IPS-18c (cell line): ENCODE data around the gene DMPK.
"Not testable (repeated sequence)": the region's sequence is repeated elsewhere in the genome, so short reads cannot be mapped to it uniquely, and the experiment has no call there.

ENCODE experiments used
- H3K4me3 ChIP-seq: 2 replicates; pipeline ENCODE4 v1.7.0; 2013; ENCODE audit warnings: low read depth, mild to moderate bottlenecking, low read length, moderate library complexity; ENCODE audit not compliant: insufficient read depth
- H3K9me3 ChIP-seq: one replicate; pipeline ENCODE4 v1.6.1; 2013; ENCODE audit warnings: mild to moderate bottlenecking, low read length, moderate library complexity; ENCODE audit not compliant: control insufficient read depth, insufficient read depth

DMPK gene

GRCh38 chr19:45817010-45817724, 34.9 kb upstream of the DMPK start:
- Histone ChIP-seq H3K9me3 (no peaks in the 10 kb centered on the region), H3K4me3 (peak overlapping the region; percentile 77)

- no peaks in the 10 kb centered on the region for H3K9me3 ChIP-seq
- peak overlapping the region; percentile 77 for H3K4me3 ChIP-seq
Measured at GRCh38 chr19:45816236-45817009, 34.1 kb upstream of the DMPK start.

- Histone ChIP-seq H3K4me3 (peak overlapping the region; percentile 77), H3K9me3 (no peaks in the 10 kb centered on the region)
Measured at GRCh38 chr19:45815481-45816216, 33.4 kb upstream of the DMPK start.

- peak within 1 kb of the TSS; percentile 77 for H3K4me3 ChIP-seq
- H3K9me3 ChIP-seq, result no peaks in the 10 kb centered on the region
Measured at GRCh38 chr19:45814851-45815480, 32.7 kb upstream of the DMPK start, which contains the start of gene RSPH6A. RSPH6A (minus strand) TSS chr19:45815308; CDS start chr19:45815176, 132 bp downstream.

- no peaks in the 10 kb centered on the region for H3K9me3 ChIP-seq
- peak overlapping the region; percentile 77; the same call in 1 of the 2 replicates for H3K4me3 ChIP-seq
Measured at GRCh38 chr19:45814166-45814780, 32.0 kb upstream of the DMPK start.

- H3K4me3 ChIP-seq, result no peak overlapping the region
Measured at GRCh38 chr19:45812297-45812696, 30.0 kb upstream of the DMPK start.

GRCh38 chr19:45809643-45810159, 27.4 kb upstream of the DMPK start:
- Histone ChIP-seq H3K4me3 (no peak overlapping the region), H3K9me3 (no peaks in the 10 kb centered on the region)

More at GRCh38 chr19:45812297-45812696, 30.0 kb upstream of the DMPK start:
- H3K9me3 ChIP-seq, result no peaks in the 10 kb centered on the region

- Histone ChIP-seq H3K4me3 (no peak overlapping the region), H3K9me3 (no peaks in the 10 kb centered on the region)
Measured at GRCh38 chr19:45805719-45806118, 23.4 kb upstream of the DMPK start.

GRCh38 chr19:45804959-45805230, 22.6 kb upstream of the DMPK start:
- no peak overlapping the region for H3K4me3 ChIP-seq

GRCh38 chr19:45804140-45804958, 22.1 kb upstream of the DMPK start:
- Histone ChIP-seq H3K9me3 (no peaks in the 10 kb centered on the region), H3K4me3 (no peak overlapping the region)

More at GRCh38 chr19:45804959-45805230, 22.6 kb upstream of the DMPK start:
- H3K9me3 ChIP-seq, result no peaks in the 10 kb centered on the region

- H3K9me3 ChIP-seq, result no peaks in the 10 kb centered on the region
- H3K4me3 ChIP-seq, result no peak overlapping the region
Measured at GRCh38 chr19:45801603-45802175, 19.4 kb upstream of the DMPK start.

GRCh38 chr19:45800070-45800553, 17.8 kb upstream of the DMPK start:
- H3K4me3 ChIP-seq, result no peak overlapping the region
- no peaks in the 10 kb centered on the region for H3K9me3 ChIP-seq

GRCh38 chr19:45799541-45799940, 17.3 kb upstream of the DMPK start:
- H3K9me3 ChIP-seq, H3K4me3 ChIP-seq: not testable (repeated sequence)

- Histone ChIP-seq H3K9me3 (no peaks in the 10 kb centered on the region), H3K4me3 (no peak overlapping the region)
Measured at GRCh38 chr19:45798995-45799517, 16.8 kb upstream of the DMPK start.

GRCh38 chr19:45794627-45795026, 12.3 kb upstream of the DMPK start:
- no peak overlapping the region for H3K4me3 ChIP-seq
- H3K9me3 ChIP-seq, result no peaks in the 10 kb centered on the region
